NCI-H2081 treated with DMSO at 0.1 percent for 48 hours (cell line): ENCODE data around the gene ERFE.
"Not testable (repeated sequence)": the region's sequence is repeated elsewhere in the genome, so short reads cannot be mapped to it uniquely, and the experiment has no call there.

ENCODE experiments used
- DNase-seq: peaks from one replicate; lab custom pipeline; 2025; lab: John Stamatoyannopoulos, UW

Gene ERFE, protein sequence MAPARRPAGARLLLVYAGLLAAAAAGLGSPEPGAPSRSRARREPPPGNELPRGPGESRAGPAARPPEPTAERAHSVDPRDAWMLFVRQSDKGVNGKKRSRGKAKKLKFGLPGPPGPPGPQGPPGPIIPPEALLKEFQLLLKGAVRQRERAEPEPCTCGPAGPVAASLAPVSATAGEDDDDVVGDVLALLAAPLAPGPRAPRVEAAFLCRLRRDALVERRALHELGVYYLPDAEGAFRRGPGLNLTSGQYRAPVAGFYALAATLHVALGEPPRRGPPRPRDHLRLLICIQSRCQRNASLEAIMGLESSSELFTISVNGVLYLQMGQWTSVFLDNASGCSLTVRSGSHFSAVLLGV

DNA sequence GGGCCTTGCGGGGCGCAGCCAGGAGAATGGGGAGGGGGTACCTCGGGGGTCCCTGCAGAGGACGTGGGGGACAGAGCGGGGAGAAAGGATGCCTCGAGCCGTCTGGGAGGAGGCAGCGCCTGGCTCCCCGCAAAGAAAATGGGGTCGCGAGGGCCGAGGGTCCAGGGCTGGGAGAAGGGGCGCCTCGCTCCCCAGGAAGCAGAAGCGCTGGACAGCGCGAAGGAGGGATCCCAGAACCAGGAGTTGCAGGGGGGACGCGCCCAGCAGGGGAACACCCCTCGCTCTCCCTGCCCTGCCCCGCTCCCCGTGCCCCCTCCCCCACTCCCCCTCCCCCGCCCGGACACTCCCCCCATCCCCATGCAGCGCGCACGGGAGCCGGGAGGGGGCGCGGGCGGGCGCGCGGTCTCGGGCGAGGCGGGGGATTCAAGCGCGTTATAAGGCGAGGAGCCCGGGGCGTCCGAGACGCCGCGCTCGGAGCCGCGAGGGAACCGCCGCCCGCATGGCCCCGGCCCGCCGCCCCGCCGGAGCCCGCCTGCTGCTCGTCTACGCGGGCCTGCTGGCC, at the start of gene ERFE:
Gene ERFE, plus strand, starts transcription at position 462 of the 562 bp plus-strand sequence. Its CDS starts 38 bp downstream, at position 500.
- DNase-seq: no peak

DNA sequence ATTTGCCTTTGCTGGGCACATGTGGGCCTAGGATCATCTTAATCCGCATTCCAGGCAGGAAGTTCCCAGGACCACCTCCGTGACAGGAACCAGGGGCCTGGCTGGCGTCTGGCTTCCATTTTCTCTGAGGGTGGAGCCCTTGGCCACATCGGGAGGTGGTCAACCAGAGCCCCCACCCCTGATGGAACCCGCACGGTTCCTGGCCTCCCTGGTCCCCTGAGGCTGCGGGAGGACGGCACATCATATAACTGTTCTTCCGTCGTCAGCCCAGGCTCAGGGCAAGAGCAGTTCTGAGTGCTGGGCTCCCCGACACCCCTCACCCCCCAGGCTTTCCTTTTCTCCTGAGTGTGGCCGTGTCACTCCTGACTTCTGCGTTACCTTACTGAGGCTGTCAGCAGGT, 45.2 kb upstream of the ERFE start:
- no peak for DNase-seq

GRCh38 chr2:238114331-238114841, 44.4 kb upstream of the ERFE start:
- no peak for DNase-seq

DNA sequence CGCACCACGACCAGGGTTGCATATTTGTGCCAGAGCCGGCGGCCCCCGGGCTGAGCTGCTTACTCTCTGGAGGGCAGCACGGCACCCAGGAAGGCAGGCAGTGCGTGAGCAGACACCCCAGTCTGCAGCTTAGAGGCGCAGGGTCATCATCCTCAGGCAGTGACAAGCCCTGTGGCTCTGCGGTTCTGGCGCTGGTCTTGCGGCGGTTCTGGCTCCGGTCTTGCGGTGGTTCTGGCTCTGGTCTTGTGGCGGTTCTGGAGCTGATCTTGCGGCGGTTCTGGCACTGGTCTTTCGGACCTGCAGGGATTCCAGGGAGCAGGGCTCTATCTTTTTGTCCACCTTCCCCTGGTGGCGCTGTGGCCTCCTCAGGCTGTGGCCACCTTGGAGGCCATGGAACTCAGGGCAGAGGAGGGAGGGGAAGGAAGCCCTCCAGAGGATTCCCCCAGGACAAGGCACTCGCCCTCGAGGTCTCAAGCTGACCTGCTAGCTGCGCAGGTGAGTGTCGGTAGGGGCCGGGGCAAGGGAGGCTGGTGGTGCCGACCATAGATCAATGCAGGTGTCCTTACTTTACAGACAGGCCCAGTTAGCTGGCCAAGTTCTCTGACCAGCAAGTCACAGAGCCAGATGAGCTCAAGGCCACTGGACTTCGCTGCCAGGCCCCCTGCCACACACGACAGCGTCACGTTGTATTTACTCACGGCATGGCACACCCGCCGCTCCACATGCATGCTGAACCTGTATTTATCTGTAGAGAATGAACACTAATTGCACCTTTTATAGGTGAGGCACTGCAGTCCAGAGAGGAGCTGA, 43.7 kb upstream of the ERFE start:
- DNase-seq: no peak

DNA sequence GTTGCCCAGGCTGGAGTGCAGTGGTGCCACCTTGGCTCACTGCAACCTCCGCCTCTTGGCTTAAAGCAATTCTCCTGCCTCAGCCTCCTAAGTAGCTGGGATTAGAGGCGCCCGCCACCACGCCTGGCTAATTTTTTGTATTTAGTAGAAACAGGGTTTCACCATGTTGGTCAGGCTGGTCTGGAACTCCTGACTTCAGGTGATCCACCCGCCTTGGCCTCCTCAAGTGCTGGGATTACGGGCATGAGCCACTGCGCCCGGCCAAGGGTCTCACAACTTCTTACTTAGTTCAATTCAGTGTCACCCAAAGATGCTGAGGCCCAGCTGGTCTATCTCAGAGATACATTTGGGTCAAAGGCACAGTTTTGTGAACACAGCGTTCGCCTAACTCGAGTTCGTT, 43.1 kb upstream of the ERFE start:
- DNase-seq: not testable (repeated sequence)

- DNase-seq: no peak
Observed at GRCh38 chr2:238116298-238117198, 42.2 kb upstream of the ERFE start.

- DNase-seq: no peak
Observed at GRCh38 chr2:238117199-238118154, 41.3 kb upstream of the ERFE start.

GRCh38 chr2:238119756-238120462, 38.9 kb upstream of the ERFE start:
- no peak for DNase-seq

GRCh38 chr2:238120463-238121298, 38.1 kb upstream of the ERFE start:
- DNase-seq: no peak

- no peak for DNase-seq
Observed at GRCh38 chr2:238121511-238122286, 37.1 kb upstream of the ERFE start.

- DNase-seq: no peak
Observed at GRCh38 chr2:238122287-238123217, 36.2 kb upstream of the ERFE start.

DNA sequence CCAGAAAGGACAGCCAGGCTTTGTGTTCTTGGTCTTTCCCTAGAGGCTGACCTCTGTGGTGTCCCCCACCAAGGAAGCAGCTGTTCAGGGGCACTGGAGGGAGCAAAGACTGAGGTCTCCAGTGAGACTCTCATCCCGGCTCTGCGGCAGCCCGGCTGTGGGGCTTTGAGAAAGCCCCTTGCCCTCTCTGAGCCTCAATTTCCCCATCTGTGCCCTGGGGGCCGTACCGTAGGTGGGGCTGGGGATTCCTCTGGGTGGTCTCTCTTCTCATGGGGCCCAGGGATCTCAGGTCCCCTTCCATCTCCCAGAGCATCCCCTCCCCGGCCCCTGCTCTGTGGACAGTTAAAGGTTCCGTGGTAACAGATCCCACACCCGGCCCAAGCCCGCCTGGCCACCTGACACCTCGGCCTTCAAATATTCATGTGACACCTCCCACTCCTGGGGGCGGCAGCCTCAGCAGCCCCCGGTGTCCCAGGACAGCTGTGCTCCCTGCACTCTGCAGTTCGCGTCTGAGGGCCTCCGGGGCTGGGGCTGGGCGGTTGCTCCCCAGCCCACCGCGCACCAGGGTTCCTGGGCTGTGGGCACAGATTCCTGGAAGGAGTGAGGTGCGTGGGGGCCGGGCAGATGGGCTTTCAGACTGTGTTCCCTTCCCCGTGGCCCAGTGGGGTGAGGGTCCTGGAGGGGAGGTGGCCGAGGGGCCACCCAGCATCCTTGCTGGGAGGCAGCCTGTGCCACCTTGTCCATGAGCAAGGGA, 35.4 kb upstream of the ERFE start:
- DNase-seq: no peak

DNA sequence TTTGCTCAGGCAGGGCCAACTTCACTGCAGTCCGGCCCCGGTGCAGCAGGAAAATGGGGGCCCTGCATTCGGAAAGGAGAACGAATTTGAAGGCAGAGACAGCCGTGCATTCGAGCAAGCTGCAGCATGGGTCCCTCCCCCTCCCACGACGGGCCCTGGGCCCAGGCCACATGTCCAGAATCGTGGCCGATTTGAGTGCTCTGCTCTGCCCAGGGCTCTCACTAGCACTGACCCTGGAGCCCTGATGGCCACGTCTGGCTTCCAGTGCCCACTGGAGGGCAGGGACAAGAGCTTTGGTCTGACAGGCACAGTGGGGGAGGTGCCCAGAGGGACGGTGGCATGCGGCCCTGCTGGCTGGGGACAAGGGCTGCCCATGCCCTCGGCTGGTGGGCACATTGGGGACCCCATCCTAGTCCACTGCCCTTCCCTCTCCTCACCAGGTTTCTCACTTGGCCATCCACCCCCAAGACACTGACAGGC, 34.7 kb upstream of the ERFE start:
- no peak for DNase-seq

DNA sequence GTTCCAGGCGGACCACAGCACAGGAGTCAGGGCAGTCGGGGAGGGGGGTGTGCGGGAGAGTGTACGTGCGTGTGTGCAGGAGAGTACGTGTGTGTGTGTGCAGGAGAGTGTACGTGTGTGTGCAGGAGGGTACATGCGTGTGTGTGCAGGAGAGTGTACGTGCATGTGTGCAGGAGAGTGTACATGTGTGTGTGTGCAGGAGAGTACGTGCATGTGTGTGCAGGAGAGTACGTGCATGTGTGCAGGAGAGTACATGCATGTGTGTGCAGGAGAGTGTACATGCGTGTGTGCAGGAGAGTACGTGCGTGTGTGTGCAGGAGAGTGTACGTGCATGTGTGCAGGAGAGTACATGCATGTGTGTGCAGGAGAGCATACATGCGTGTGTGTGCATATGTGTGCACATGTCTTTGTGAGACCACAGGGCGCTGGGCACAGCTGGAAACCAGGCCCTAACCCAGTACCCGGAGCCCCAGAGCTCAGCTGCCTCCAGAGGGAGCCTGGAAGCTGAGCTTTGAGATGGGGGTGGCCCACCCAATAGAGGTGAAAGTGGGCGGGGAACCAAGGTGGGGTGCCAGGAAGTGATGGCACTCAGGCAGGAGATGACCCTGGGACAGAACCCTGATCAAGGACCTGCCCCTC, 34.2 kb upstream of the ERFE start:
- no peak for DNase-seq

DNA sequence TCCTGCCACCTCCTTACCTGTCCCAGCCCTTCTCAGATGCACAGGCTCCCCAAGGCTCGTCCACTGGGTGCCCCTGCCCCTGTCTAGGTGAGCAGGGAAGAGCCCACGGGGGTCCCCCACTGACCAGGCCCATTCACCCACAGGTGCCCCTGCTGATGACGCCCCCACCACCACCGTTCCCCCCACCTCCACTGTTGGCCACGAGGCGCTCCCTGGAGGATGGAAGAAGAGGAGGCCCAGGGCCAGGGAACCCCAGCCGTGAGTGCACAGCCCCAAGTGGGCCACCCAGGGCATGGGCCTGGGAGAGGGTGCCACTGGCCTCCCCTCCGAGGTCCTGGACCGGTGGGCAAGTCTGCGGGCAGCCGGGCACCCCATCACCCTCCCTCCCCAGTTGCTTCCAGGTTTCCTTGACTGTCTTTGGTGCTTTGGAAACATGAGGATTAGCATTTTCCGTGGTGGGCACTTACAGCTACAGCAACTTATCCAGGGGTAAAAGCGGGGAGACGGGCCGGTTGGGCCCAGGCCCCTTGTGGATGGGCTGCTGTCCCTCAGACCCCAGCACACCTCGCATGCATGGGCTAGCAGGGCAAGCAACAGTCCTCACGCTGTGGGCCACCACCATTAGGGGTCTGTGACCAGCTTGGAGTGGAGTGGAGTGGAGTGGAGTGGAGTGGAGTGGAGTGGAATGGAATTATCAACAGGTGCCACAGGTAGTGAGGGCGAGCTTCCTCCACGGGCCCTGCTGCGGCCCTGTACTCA, 33.5 kb upstream of the ERFE start:
- DNase-seq: no peak
